Activated CD8-positive, alpha-beta memory T cell treated with anti-CD3 and anti-CD28 coated beads, Interleukin-2, amount 50 U/mL, for 24 hours (primary cell): ENCODE measurements around the gene IGSF11.
"Not testable (repeated sequence)": the region's sequence is repeated elsewhere in the genome, so short reads cannot be mapped to it uniquely, and the experiment has no call there.

Experiments
- DNase-seq: peaks from one replicate; pipeline ENCODE4 v3.0.0-alpha.2; 2020; ENCODE audit errors: extremely low read depth

The IGSF11 gene

GRCh38 chr3:118988198-118989130 is 46.2 kb downstream of the IGSF11 start:
- no peak for DNase-seq

- no peak for DNase-seq
Measured at GRCh38 chr3:118987477-118987876, 47.2 kb downstream of the IGSF11 start.

- no peak for DNase-seq
Measured at GRCh38 chr3:118986734-118987133, 47.9 kb downstream of the IGSF11 start.

- DNase-seq = no peak
Measured at GRCh38 chr3:118984699-118985098, 49.9 kb downstream of the IGSF11 start.

- no peak for DNase-seq
Measured at GRCh38 chr3:118981494-118982134, 53.0 kb downstream of the IGSF11 start.

- no peak for DNase-seq
Measured at GRCh38 chr3:118980832-118981231, 53.8 kb downstream of the IGSF11 start.

- DNase-seq = no peak
Measured at GRCh38 chr3:118978393-118978758, 56.3 kb downstream of the IGSF11 start.

GRCh38 chr3:118977671-118978392 is 56.8 kb downstream of the IGSF11 start:
- no peak for DNase-seq

- no peak for DNase-seq
Measured at GRCh38 chr3:118977118-118977517, 57.5 kb downstream of the IGSF11 start.

GRCh38 chr3:118975476-118975875 is 59.2 kb downstream of the IGSF11 start:
- not testable (repeated sequence) for DNase-seq

GRCh38 chr3:118974356-118975097 is 60.1 kb downstream of the IGSF11 start:
- no peak for DNase-seq

GRCh38 chr3:118973050-118973449 is 61.6 kb downstream of the IGSF11 start:
- no peak for DNase-seq

- DNase-seq = no peak
Measured at GRCh38 chr3:118970819-118971218, 63.8 kb downstream of the IGSF11 start.

- no peak for DNase-seq
Measured at GRCh38 chr3:118968640-118969039, 66.0 kb downstream of the IGSF11 start.

GRCh38 chr3:118968111-118968510 is 66.5 kb downstream of the IGSF11 start:
- no peak for DNase-seq

GRCh38 chr3:118966700-118967099 is 67.9 kb downstream of the IGSF11 start:
- DNase-seq = no peak

- no peak for DNase-seq
Measured at GRCh38 chr3:118963711-118964110, 70.9 kb downstream of the IGSF11 start.

- DNase-seq = no peak
Measured at GRCh38 chr3:118960876-118961450, 73.7 kb downstream of the IGSF11 start.

- DNase-seq = no peak
Measured at GRCh38 chr3:118955914-118956556, 78.6 kb downstream of the IGSF11 start.

- DNase-seq = no peak
Measured at GRCh38 chr3:118951089-118951488, 83.6 kb downstream of the IGSF11 start.
